Vagina (tissue), 2 donors: ENCODE results near the gene ANO1.

Source experiments
- CTCF ChIP-seq, 3 experiments: fragments of 450-650 bp in 2 of 3; fragments of 200-600 bp in 1 of 3; sonication (generic) in 1 of 3; IDR thresholded peaks; one replicate each; pipeline ENCODE4 v1.5.1; 2017 to 2019; ENCODE audit warnings: antibody characterized with exemption in 3 of 3, mild to moderate bottlenecking in 2 of 3, moderate library complexity in 2 of 3
- POLR2A ChIP-seq, 2 donors: fragments of 450-650 bp; IDR thresholded peaks; one replicate each; pipeline ENCODE4 v1.6.1; 2017; ENCODE audit warnings: antibody characterized with exemption in 2 of 2, mild to moderate bottlenecking in 2 of 2, moderate library complexity in 2 of 2
- POLR2AphosphoS5 ChIP-seq, 2 donors: sonication (generic); formaldehyde crosslinking; IDR thresholded peaks; one replicate each; pipeline ENCODE4 v1.9.0; 2017; ENCODE audit warnings: antibody characterized with exemption in 2 of 2, mild to moderate bottlenecking in 2 of 2, low read depth in 1 of 2; ENCODE audit not compliant: insufficient read depth in 1 of 2

- no peak for TF ChIP-seq POLR2AphosphoS5 (IDR thresholded peaks at IDR 0.05; ENCODE audit: insufficient read depth in 1 of 2, low read depth in 1 of 2)
- TF ChIP-seq CTCF (IDR thresholded peaks at IDR 0.05), result no peak
- TF ChIP-seq POLR2A (IDR thresholded peaks at IDR 0.05), result no peak
Measured at GRCh38 chr11:70029115-70029860, 48.8 kb upstream of the ANO1 start.
